HepG2 (cell line): Measurements from ENCODE around the gene AP3D1. TPM values are rescaled to one million over a fixed set of nuclear protein-coding genes. Genes with fewer than 3 reads are reported as not detected.

Source experiments
- FOXA3 ChIP-seq: IDR thresholded peaks from 2 replicates; pipeline ENCODE4 v1.6.1; 2016; ENCODE audit warnings: missing genetic modification reagents, missing compliant biosample characterization
- FOXM1 ChIP-seq: sonication (generic); formaldehyde crosslinking; IDR thresholded peaks from 2 replicates; pipeline ENCODE4 v1.5.0; 2020; ENCODE audit warnings: missing genetic modification reagents
- GZF1 ChIP-seq: sonication (generic); formaldehyde crosslinking; IDR thresholded peaks from 2 replicates; pipeline ENCODE4 v1.5.1; 2020; ENCODE audit warnings: mild to moderate bottlenecking, missing genetic modification reagents
- HCFC1 ChIP-seq: fragments of 150-350 bp; IDR thresholded peaks from 2 replicates; pipeline ENCODE4 v1.6.1; 2014; ENCODE audit warnings: low read depth, low read length
- IRX3 ChIP-seq: sonication (generic); formaldehyde crosslinking; IDR thresholded peaks from 2 replicates; pipeline ENCODE4 v1.8.1; 2023; ENCODE audit warnings: mild to moderate bottlenecking, low read depth, missing genetic modification reagents, borderline replicate concordance
- NFE2L2 ChIP-seq: fragments of 150-350 bp; IDR thresholded peaks from 2 replicates; pipeline ENCODE4 v1.6.1; 2014; ENCODE audit warnings: low read length
- RFX3 ChIP-seq: IDR thresholded peaks from 2 replicates; pipeline ENCODE4 v1.6.1; 2016; ENCODE audit warnings: missing biosample characterization, missing genetic modification reagents
- RFX5 ChIP-seq: IDR thresholded peaks from 2 replicates; pipeline ENCODE4 v1.6.1; 2011; ENCODE audit warnings: low read depth, low read length, improper control_type of control experiment
- SRSF1 ChIP-seq: fragments of 200-400 bp; formaldehyde crosslinking; optimal IDR thresholded peaks from 2 replicates; pipeline ENCODE3; 2017; ENCODE audit warnings: mild to moderate bottlenecking, low read depth, low read length, moderate library complexity
- TSC22D2 ChIP-seq: sonication (generic); formaldehyde crosslinking; IDR thresholded peaks from 2 replicates; pipeline ENCODE4 v1.5.1; 2020; ENCODE audit warnings: missing genetic modification reagents, mild to moderate bottlenecking, borderline replicate concordance
- ZNF792 ChIP-seq: IDR thresholded peaks from 2 replicates; pipeline ENCODE4 v1.6.1; 2016
- polyA plus RNA-seq, 8 experiments: library from polyadenylated mRNA; depleted of rRNA in 3 of 8; stranded (reverse) in 7 of 8; unstranded in 1 of 8; fragments of >200 nt; fragmentation: Illumina TruSeq in 4 of 8; extraction: Trizol in 4 of 8; gene quantifications; 2 replicates each; pipeline versions ENCODE4 v1.2.1 to v1.2.3, GENCODE V29; 2011 to 2016; ENCODE audit warnings: low read depth in 4 of 8, missing spikeins in 1 of 8, mixed read lengths in 1 of 8; ENCODE audit not compliant: insufficient read depth in 1 of 8
- total RNA-seq, 5 experiments: library from RNA; depleted of rRNA; stranded (reverse); fragments of >200 nt; fragmentation: Illumina TruSeq; extraction: Trizol; gene quantifications; 2 replicates each; pipeline ENCODE4 v1.2.3, GENCODE V29; 2016; ENCODE audit warnings: low read depth in 1 of 5
- TF ChIP-seq, protein P1 (sequence below): sonication (generic); formaldehyde crosslinking; IDR thresholded peaks from 2 replicates; pipeline ENCODE4 v1.4.0; 2020; ENCODE audit warnings: mild to moderate bottlenecking, missing genetic modification reagents
- TF ChIP-seq, protein P2 (sequence below): sonication (generic); formaldehyde crosslinking; IDR thresholded peaks from 2 replicates; pipeline ENCODE4 v1.4.0; 2020; ENCODE audit warnings: missing genetic modification reagents, borderline replicate concordance
- TF ChIP-seq, protein P3 (sequence below): sonication (generic); formaldehyde crosslinking; IDR thresholded peaks from 2 replicates; pipeline ENCODE4 v1.8.1; 2023; ENCODE audit warnings: missing genetic modification reagents, mild to moderate bottlenecking, borderline replicate concordance
- TF ChIP-seq, protein P4 (sequence below): sonication (generic); formaldehyde crosslinking; IDR thresholded peaks from 2 replicates; pipeline ENCODE4 v1.4.0; 2020; ENCODE audit warnings: missing genetic modification reagents
- TF ChIP-seq, protein P5 (sequence below): sonication (generic); formaldehyde crosslinking; IDR thresholded peaks from 2 replicates; pipeline ENCODE4 v1.8.0; 2022; ENCODE audit warnings: low read depth, missing genetic modification reagents
- TF ChIP-seq, protein P6 (sequence below): IDR thresholded peaks from 2 replicates; pipeline ENCODE4 v1.6.1; 2016; ENCODE audit warnings: low read depth, control low read depth

The AP3D1 gene
- total and polyA plus RNA-seq, 2 of the 13 experiments (the other 11 are each of a cell fraction or from before 2014, with no cell fraction given) = 68.0 to 82.6 TPM

DNA sequence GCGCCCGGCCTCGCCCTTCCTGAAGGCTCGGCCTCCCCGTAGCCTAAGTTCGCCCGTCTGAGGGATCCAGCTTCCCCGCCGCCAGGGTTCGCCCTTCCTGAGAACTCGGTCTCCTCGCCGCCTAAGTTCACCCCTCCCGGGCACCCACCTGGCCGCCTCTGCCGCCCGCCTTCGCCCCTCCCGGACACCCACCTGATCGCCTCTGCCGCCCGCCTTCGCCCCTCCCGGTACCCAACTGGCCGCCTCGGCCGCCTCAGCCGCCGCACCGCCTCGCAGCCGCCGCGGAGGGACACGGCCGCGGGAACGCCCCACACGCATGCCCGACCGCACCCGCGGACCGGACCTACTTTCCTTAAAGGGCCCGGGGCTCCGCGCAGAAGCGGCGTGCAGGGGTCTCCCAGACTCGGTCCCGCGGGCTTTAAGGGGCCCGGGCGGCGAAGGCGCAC lies 55.3 kb downstream of the AP3D1 start, which contains the start of gene MOB3A (continued):
- peak; percentile 16; the same call in 1 of the 2 replicates for TF ChIP-seq HCFC1
- TF ChIP-seq, protein P1, sequence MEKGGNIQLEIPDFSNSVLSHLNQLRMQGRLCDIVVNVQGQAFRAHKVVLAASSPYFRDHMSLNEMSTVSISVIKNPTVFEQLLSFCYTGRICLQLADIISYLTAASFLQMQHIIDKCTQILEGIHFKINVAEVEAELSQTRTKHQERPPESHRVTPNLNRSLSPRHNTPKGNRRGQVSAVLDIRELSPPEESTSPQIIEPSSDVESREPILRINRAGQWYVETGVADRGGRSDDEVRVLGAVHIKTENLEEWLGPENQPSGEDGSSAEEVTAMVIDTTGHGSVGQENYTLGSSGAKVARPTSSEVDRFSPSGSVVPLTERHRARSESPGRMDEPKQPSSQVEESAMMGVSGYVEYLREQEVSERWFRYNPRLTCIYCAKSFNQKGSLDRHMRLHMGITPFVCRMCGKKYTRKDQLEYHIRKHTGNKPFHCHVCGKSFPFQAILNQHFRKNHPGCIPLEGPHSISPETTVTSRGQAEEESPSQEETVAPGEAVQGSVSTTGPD = no peak
- no peak for TF ChIP-seq GZF1
- no peak; the same call in 1 of the 2 replicates for TF ChIP-seq RFX3 (CRISPR knock-in tag)
- TF ChIP-seq, protein P2, sequence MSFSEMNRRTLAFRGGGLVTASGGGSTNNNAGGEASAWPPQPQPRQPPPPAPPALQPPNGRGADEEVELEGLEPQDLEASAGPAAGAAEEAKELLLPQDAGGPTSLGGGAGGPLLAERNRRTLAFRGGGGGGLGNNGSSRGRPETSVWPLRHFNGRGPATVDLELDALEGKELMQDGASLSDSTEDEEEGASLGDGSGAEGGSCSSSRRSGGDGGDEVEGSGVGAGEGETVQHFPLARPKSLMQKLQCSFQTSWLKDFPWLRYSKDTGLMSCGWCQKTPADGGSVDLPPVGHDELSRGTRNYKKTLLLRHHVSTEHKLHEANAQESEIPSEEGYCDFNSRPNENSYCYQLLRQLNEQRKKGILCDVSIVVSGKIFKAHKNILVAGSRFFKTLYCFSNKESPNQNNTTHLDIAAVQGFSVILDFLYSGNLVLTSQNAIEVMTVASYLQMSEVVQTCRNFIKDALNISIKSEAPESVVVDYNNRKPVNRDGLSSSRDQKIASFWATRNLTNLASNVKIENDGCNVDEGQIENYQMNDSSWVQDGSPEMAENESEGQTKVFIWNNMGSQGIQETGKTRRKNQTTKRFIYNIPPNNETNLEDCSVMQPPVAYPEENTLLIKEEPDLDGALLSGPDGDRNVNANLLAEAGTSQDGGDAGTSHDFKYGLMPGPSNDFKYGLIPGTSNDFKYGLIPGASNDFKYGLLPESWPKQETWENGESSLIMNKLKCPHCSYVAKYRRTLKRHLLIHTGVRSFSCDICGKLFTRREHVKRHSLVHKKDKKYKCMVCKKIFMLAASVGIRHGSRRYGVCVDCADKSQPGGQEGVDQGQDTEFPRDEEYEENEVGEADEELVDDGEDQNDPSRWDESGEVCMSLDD (CRISPR knock-in tag) = no peak
- no peak for TF ChIP-seq FOXM1 (CRISPR knock-in tag)
- TF ChIP-seq, protein P3, sequence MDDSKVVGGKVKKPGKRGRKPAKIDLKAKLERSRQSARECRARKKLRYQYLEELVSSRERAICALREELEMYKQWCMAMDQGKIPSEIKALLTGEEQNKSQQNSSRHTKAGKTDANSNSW = 0 out of 2 replicates have a peak, but pooled peaks have one; percentile 18
- TF ChIP-seq, protein P4, sequence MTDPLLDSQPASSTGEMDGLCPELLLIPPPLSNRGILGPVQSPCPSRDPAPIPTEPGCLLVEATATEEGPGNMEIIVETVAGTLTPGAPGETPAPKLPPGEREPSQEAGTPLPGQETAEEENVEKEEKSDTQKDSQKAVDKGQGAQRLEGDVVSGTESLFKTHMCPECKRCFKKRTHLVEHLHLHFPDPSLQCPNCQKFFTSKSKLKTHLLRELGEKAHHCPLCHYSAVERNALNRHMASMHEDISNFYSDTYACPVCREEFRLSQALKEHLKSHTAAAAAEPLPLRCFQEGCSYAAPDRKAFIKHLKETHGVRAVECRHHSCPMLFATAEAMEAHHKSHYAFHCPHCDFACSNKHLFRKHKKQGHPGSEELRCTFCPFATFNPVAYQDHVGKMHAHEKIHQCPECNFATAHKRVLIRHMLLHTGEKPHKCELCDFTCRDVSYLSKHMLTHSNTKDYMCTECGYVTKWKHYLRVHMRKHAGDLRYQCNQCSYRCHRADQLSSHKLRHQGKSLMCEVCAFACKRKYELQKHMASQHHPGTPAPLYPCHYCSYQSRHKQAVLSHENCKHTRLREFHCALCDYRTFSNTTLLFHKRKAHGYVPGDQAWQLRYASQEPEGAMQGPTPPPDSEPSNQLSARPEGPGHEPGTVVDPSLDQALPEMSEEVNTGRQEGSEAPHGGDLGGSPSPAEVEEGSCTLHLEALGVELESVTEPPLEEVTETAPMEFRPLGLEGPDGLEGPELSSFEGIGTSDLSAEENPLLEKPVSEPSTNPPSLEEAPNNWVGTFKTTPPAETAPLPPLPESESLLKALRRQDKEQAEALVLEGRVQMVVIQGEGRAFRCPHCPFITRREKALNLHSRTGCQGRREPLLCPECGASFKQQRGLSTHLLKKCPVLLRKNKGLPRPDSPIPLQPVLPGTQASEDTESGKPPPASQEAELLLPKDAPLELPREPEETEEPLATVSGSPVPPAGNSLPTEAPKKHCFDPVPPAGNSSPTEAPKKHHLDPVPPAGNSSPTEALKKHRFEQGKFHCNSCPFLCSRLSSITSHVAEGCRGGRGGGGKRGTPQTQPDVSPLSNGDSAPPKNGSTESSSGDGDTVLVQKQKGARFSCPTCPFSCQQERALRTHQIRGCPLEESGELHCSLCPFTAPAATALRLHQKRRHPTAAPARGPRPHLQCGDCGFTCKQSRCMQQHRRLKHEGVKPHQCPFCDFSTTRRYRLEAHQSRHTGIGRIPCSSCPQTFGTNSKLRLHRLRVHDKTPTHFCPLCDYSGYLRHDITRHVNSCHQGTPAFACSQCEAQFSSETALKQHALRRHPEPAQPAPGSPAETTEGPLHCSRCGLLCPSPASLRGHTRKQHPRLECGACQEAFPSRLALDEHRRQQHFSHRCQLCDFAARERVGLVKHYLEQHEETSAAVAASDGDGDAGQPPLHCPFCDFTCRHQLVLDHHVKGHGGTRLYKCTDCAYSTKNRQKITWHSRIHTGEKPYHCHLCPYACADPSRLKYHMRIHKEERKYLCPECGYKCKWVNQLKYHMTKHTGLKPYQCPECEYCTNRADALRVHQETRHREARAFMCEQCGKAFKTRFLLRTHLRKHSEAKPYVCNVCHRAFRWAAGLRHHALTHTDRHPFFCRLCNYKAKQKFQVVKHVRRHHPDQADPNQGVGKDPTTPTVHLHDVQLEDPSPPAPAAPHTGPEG = peak; percentile 69; the same call in 1 of the 2 replicates
- TF ChIP-seq IRX3 (CRISPR knock-in tag) = 0 out of 2 replicates have a peak, but pooled peaks have one; percentile 79
- TF ChIP-seq TSC22D2 (CRISPR knock-in tag) = peak; percentile 64; the same call in 1 of the 2 replicates
- no peak; the same call in 1 of the 2 replicates for TF ChIP-seq FOXA3 (CRISPR knock-in tag)
- TF ChIP-seq SRSF1 = peak; percentile 73
- no peak for TF ChIP-seq NFE2L2
- TF ChIP-seq, protein P5, sequence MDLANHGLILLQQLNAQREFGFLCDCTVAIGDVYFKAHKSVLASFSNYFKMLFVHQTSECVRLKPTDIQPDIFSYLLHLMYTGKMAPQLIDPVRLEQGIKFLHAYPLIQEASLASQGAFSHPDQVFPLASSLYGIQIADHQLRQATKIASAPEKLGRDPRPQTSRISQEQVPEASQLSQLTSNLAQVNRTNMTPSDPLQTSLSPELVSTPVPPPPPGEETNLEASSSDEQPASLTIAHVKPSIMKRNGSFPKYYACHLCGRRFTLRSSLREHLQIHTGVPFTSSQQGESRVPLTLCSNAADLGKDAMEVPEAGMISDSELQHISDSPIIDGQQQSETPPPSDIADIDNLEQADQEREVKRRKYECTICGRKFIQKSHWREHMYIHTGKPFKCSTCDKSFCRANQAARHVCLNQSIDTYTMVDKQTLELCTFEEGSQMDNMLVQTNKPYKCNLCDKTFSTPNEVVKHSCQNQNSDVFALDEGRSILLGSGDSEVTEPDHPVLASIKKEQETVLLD (CRISPR knock-in tag) = peak; percentile 88
- peak; percentile 75 for TF ChIP-seq ZNF792 (CRISPR knock-in tag)
- TF ChIP-seq, protein P6, sequence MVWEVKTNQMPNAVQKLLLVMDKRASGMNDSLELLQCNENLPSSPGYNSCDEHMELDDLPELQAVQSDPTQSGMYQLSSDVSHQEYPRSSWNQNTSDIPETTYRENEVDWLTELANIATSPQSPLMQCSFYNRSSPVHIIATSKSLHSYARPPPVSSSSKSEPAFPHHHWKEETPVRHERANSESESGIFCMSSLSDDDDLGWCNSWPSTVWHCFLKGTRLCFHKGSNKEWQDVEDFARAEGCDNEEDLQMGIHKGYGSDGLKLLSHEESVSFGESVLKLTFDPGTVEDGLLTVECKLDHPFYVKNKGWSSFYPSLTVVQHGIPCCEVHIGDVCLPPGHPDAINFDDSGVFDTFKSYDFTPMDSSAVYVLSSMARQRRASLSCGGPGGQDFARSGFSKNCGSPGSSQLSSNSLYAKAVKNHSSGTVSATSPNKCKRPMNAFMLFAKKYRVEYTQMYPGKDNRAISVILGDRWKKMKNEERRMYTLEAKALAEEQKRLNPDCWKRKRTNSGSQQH (CRISPR knock-in tag) = peak; percentile 90
- TF ChIP-seq RFX5 = peak; percentile 5; the same call in 1 of the 2 replicates
